ENCODE data around the gene MACROD2. TPM values are rescaled to one million over a fixed set of nuclear protein-coding genes. Genes with fewer than 3 reads are reported as not detected.

Gene MACROD2
- total and polyA plus RNA-seq, 2 experiments from 2014 or later, result 2.8 to 4.3 TPM

GRCh38 chr20:15362849-15363248, 1367.5 kb downstream of the MACROD2 start (continued):
- TF ChIP-seq ZNF462 (CRISPR knock-in tag; IDR thresholded peaks at IDR 0.05) (no peak), JUNB (IDR thresholded peaks at IDR 0.05; ENCODE audit: unreplicated experiment) (no peak), EZH2phosphoT487 (IDR thresholded peaks at IDR 0.05; ENCODE audit: unreplicated experiment) (no peak)

- Histone ChIP-seq H4K20me1 (replicated peaks; ENCODE audit: insufficient read depth) (no peaks in the 10 kb centered on the region), H3K27me3 (ENCODE audit: insufficient read depth) (no peaks in the 10 kb centered on the region), H3F3A (replicated peaks; ENCODE audit: low read depth) (no peaks in the 10 kb centered on the region), H3K4me2 (no peak overlapping the region), H3K36me3 (ENCODE audit: insufficient read depth) (no peaks in the 10 kb centered on the region), H3K27ac (ENCODE audit: low read depth) (no peak overlapping the region), H3K4me1 (ENCODE audit: insufficient read depth) (peaks cover 14% of the 10 kb centered on the region), H2AFZ (no peak overlapping the region), H3K4me3 (no peak overlapping the region), H3K9me2 (ENCODE audit: insufficient read depth) (no peaks in the 10 kb centered on the region), H3K79me2 (replicated peaks; ENCODE audit: insufficient read depth) (no peaks in the 10 kb centered on the region)
- DNase-seq (ENCODE audit: low spot score) (no peak), ATAC-seq (no peak)
- Mint-ChIP-seq H3K36me3 (ENCODE audit: low read depth) (no peaks in the 10 kb centered on the region), H3K4me3 (no peak overlapping the region), H3K4me1 (peaks cover 12% of the 10 kb centered on the region; the same call in 2 of the 3 replicates), H3K27ac (no peak overlapping the region), H3K9me3 (no peaks in the 10 kb centered on the region; the same call in 2 of the 3 replicates), H3K27me3 (ENCODE audit: insufficient read depth, low read depth, poor library complexity) (no peaks in the 10 kb centered on the region)
- no peak for TF ChIP-seq CREB1 (CRISPR knock-in tag; IDR thresholded peaks at IDR 0.05; ENCODE audit: low read depth)
- no peak for TF ChIP-seq EZH2 (IDR thresholded peaks at IDR 0.05; ENCODE audit: low read depth, unreplicated experiment)
- TF ChIP-seq ZNF331 (CRISPR knock-in tag; IDR thresholded peaks at IDR 0.05; ENCODE audit: low read depth), result no peak
- no peak for TF ChIP-seq ETS1 (IDR thresholded peaks at IDR 0.05)
- TF ChIP-seq ZNF114 (CRISPR knock-in tag; IDR thresholded peaks at IDR 0.05), result no peak
- no peak for TF ChIP-seq ZNF462 (CRISPR knock-in tag; IDR thresholded peaks at IDR 0.05)
- no peak for TF ChIP-seq EZH2phosphoT487 (IDR thresholded peaks at IDR 0.05; ENCODE audit: unreplicated experiment)
Observed at GRCh38 chr20:15364781-15365180, 1369.5 kb downstream of the MACROD2 start.

All from GM23338 (cell line).